Measurements from ENCODE around the gene GNG12. TPM values are rescaled to one million over a fixed set of nuclear protein-coding genes. Genes with fewer than 3 reads are reported as not detected.

GNG12 gene
- total and polyA plus RNA-seq, 2 donors (not counting 1 experiment from before 2014, with no cell fraction given): not detected

DNA sequence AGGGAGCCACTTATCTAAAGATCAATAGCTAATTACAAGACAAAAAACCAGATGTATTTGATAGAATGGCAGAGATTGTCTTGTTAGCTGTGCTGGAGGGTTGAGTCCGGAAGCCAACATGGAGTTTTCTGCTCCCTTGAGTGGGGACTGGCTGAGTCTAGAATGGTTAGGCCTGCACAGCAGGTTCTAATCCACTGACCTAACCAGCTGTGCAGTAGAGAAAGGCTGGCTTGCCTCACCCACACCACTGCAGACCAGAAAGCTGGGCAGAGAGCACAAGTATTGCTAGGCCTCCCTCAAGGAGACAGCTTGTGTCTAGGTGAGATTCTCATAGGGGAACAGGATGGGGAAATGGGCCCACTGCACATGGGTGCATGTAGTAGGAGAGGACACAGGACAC lies 11.7 kb upstream of the GNG12 start:
- Histone ChIP-seq H3K36me3 (replicated peaks in 1 of 2; ENCODE audit: control extremely low read depth in 1 of 2, control insufficient read depth in 1 of 2, extremely low read depth in 1 of 2, insufficient read depth in 2 of 2, low read length in 1 of 2) (no peaks in the 10 kb centered on the region), H2AFZ (ENCODE audit: insufficient read depth, low read depth, low read length, poor library complexity, severe bottlenecking) (no peak overlapping the region), H3K27ac (ENCODE audit: low read length in 2 of 2) (no peak overlapping the region), H3K9me3 (ENCODE audit: control extremely low read depth in 1 of 3, control insufficient read depth in 2 of 3, insufficient read depth in 1 of 3, low read length in 2 of 3) (no peaks in the 10 kb centered on the region), H4K20me1 (ENCODE audit: control insufficient read depth, insufficient read depth, low read length, poor library complexity, severe bottlenecking) (no peaks in the 10 kb centered on the region), H3K79me2 (ENCODE audit: control insufficient read depth, insufficient read depth, low read length) (no peaks in the 10 kb centered on the region), H3K4me1 (ENCODE audit: control insufficient read depth in 2 of 2, insufficient read depth in 2 of 2, low read length in 2 of 2) (no peaks in the 10 kb centered on the region), H3K4me2 (replicated peaks; ENCODE audit: low read depth, low read length, poor library complexity, severe bottlenecking) (no peak overlapping the region), H3K4me3 (ENCODE audit: control extremely low read depth in 1 of 5, extremely low read depth in 1 of 5, insufficient read depth in 1 of 5, low read depth in 2 of 5, low read length in 4 of 5) (no peak overlapping the region), H3K9ac (ENCODE audit: low read length) (no peak overlapping the region), H3K27me3 (replicated peaks in 1 of 4; ENCODE audit: control extremely low read depth in 1 of 4, control insufficient read depth in 3 of 4, insufficient read depth in 4 of 4, low read length in 3 of 4) (peaks cover 0 to 11% (median 4%) of the 10 kb centered on the region in 4 experiments)
- Mint-ChIP-seq H3K4me1 (no peaks in the 10 kb centered on the region), H3K27ac (no peak overlapping the region), H3K27me3 (peaks cover 37% of the 10 kb centered on the region), H3K9me3 (ENCODE audit: insufficient read depth) (no peaks in the 10 kb centered on the region), H3K4me3 (no peak overlapping the region)
- POLR2A ChIA-PET: no interaction called here
- CTCF ChIA-PET: interaction anchor here (1.3 kb wide), 1 partner anchor 11 kb away, joined by 3 read pairs; no protein-coding TSS in a partner anchor
- 100% methylated on average over 1 of the region's 1 CpG for WGBS (ENCODE audit: insufficient coverage)
- DNase-seq: no peak
- no peak for ATAC-seq (ENCODE audit: low read depth)
- intact Hi-C loops (cut with micrococcal nuclease): no loop called here
- TF ChIP-seq, protein P1, sequence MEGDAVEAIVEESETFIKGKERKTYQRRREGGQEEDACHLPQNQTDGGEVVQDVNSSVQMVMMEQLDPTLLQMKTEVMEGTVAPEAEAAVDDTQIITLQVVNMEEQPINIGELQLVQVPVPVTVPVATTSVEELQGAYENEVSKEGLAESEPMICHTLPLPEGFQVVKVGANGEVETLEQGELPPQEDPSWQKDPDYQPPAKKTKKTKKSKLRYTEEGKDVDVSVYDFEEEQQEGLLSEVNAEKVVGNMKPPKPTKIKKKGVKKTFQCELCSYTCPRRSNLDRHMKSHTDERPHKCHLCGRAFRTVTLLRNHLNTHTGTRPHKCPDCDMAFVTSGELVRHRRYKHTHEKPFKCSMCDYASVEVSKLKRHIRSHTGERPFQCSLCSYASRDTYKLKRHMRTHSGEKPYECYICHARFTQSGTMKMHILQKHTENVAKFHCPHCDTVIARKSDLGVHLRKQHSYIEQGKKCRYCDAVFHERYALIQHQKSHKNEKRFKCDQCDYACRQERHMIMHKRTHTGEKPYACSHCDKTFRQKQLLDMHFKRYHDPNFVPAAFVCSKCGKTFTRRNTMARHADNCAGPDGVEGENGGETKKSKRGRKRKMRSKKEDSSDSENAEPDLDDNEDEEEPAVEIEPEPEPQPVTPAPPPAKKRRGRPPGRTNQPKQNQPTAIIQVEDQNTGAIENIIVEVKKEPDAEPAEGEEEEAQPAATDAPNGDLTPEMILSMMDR (IDR thresholded peaks at IDR 0.05): no peak

DNA sequence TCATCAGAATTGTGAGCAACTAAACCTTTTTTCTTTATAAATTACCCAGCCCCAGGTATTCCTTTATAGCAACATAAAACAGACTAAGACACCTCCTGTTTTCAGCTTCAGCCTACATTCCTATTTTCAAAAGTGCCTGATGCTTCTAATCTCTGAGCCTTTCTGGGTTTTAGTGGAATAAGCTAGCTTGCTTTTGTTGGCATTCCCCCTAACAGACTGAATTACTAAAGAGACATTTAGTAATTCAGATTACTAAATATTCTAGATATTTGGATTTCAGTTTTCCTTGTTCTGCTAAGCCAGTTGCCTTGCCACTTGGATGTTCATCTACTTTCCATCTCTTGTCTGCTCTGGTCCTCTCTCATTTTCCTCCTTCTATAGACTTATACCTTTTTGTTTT lies 10.5 kb upstream of the GNG12 start:
- intact Hi-C loops (cut with micrococcal nuclease): no loop called here
- H3K4me3 ChIP-seq (ENCODE audit: control extremely low read depth in 1 of 5, extremely low read depth in 1 of 5, insufficient read depth in 1 of 5, low read depth in 2 of 5, low read length in 4 of 5): no peak overlapping the region
- ATAC-seq (ENCODE audit: low read depth) (no peak), DNase-seq (no peak)
- no peak for TF ChIP-seq EZH2 (IDR thresholded peaks at IDR 0.05; ENCODE audit: borderline replicate concordance, insufficient read depth, low read depth, low read length, poor library complexity, severe bottlenecking)
- TF ChIP-seq, protein P1 (IDR thresholded peaks at IDR 0.05): no peak
- H2AFZ ChIP-seq (ENCODE audit: insufficient read depth, low read depth, low read length, poor library complexity, severe bottlenecking): no peak overlapping the region
- no peaks in the 10 kb centered on the region for H3K79me2 ChIP-seq (ENCODE audit: control insufficient read depth, insufficient read depth, low read length)
- no peaks in the 10 kb centered on the region for H3K4me1 ChIP-seq (ENCODE audit: control insufficient read depth in 2 of 2, insufficient read depth in 2 of 2, low read length in 2 of 2)
- Mint-ChIP-seq H3K4me3 (no peak overlapping the region), H3K27me3 (peaks cover 35% of the 10 kb centered on the region), H3K27ac (no peak overlapping the region), H3K4me1 (no peaks in the 10 kb centered on the region), H3K9me3 (ENCODE audit: insufficient read depth) (no peaks in the 10 kb centered on the region)
- peaks cover 0 to 4% (median 4%) of the 10 kb centered on the region in 4 experiments for H3K27me3 ChIP-seq (replicated peaks in 1 of 4; ENCODE audit: control extremely low read depth in 1 of 4, control insufficient read depth in 3 of 4, insufficient read depth in 4 of 4, low read length in 3 of 4)
- H4K20me1 ChIP-seq (ENCODE audit: control insufficient read depth, insufficient read depth, low read length, poor library complexity, severe bottlenecking): no peaks in the 10 kb centered on the region
- H3K4me2 ChIP-seq (replicated peaks; ENCODE audit: low read depth, low read length, poor library complexity, severe bottlenecking): no peak overlapping the region
- H3K27ac ChIP-seq (ENCODE audit: low read length in 2 of 2): no peak overlapping the region
- H3K9me3 ChIP-seq (ENCODE audit: control extremely low read depth in 1 of 3, control insufficient read depth in 2 of 3, insufficient read depth in 1 of 3, low read length in 2 of 3): no peaks in the 10 kb centered on the region
- ChIA-PET CTCF (no interaction called here), POLR2A (no interaction called here)
- H3K9ac ChIP-seq (ENCODE audit: low read length): no peak overlapping the region
- H3K36me3 ChIP-seq (replicated peaks in 1 of 2; ENCODE audit: control extremely low read depth in 1 of 2, control insufficient read depth in 1 of 2, extremely low read depth in 1 of 2, insufficient read depth in 2 of 2, low read length in 1 of 2): no peaks in the 10 kb centered on the region
